ENCODE data around the gene VPS13A. TPM values are rescaled to one million over a fixed set of nuclear protein-coding genes. Genes with fewer than 3 reads are reported as not detected.

The VPS13A gene
- total RNA-seq, 1 experiment from 2014 or later: 52.8 TPM

- ChIA-PET RAD21 (ENCODE audit: low non-redundant PET in 1 of 2, low total read pairs in 2 of 2, uncharacterized antibody in 2 of 2, unreplicated experiment in 2 of 2) (no interaction called here), CTCF (interaction anchor here (1.0 to 3.0 kb wide), 4 partner anchors 8 to 349 kb away, joined by 3 to 21 read pairs (median 6); partner anchors contain the start of gene VPS13A), POLR2A (no interaction called here)
- Histone ChIP-seq H3K4me1 (ENCODE audit: control insufficient read depth in 1 of 2, insufficient read depth in 2 of 2, low read length in 2 of 2) (no peaks in the 10 kb centered on the region), H3K27ac (ENCODE audit: low read depth, low read length) (no peak overlapping the region), H3K9me3 (ENCODE audit: control insufficient read depth in 1 of 2, insufficient read depth in 1 of 2, low read depth in 1 of 2, low read length in 2 of 2) (no peaks in the 10 kb centered on the region), H3K9me2 (ENCODE audit: insufficient read depth) (no peaks in the 10 kb centered on the region), H3K4me3 (replicated peaks in 1 of 2; ENCODE audit: low read depth in 1 of 2, low read length in 2 of 2) (no peak overlapping the region), H3K9ac (ENCODE audit: low read length) (no peak overlapping the region), H3K4me2 (ENCODE audit: low read length) (no peak overlapping the region), H2AFZ (ENCODE audit: low read depth, low read length, poor library complexity, severe bottlenecking) (no peak overlapping the region), H3K79me2 (ENCODE audit: insufficient read depth, low read length) (no peaks in the 10 kb centered on the region), H4K20me1 (ENCODE audit: insufficient read depth) (no peaks in the 10 kb centered on the region), H3K36me3 (ENCODE audit: control insufficient read depth in 1 of 2, insufficient read depth in 2 of 2, low read length in 2 of 2) (no peaks in the 10 kb centered on the region), H3K27me3 (ENCODE audit: insufficient read depth, low read length) (no peaks in the 10 kb centered on the region)
- intact Hi-C loops (cut with micrococcal nuclease): no loop called here
- DNase-seq (ENCODE audit: low read depth, low spot score) (no peak), ATAC-seq (no peak)
- no TSS peak for BruUV-seq (replicated peaks)
- TF ChIP-seq EZH2phosphoT487 (IDR thresholded peaks at IDR 0.05; ENCODE audit: borderline replicate concordance) (no peak), CTCF (IDR thresholded peaks at IDR 0.05 in 2 of 3, conservative IDR thresholded peaks at IDR 0.05 in 1 of 3; ENCODE audit: borderline replicate concordance in 1 of 3, insufficient read depth in 1 of 3, low read depth in 2 of 3, low read length in 2 of 3) (no peak), POLR2AphosphoS5 (IDR thresholded peaks at IDR 0.05; ENCODE audit: low read depth, low read length) (no peak), SIN3A (IDR thresholded peaks at IDR 0.05; ENCODE audit: low read depth) (no peak)
Observed at GRCh38 chr9:77158772-77159513, 18.4 kb upstream of the VPS13A start.

GRCh38 chr9:77161191-77161590, 16.1 kb upstream of the VPS13A start:
- Histone ChIP-seq H3K4me1 (ENCODE audit: control insufficient read depth in 1 of 2, insufficient read depth in 2 of 2, low read length in 2 of 2) (no peaks in the 10 kb centered on the region), H2AFZ (ENCODE audit: low read depth, low read length, poor library complexity, severe bottlenecking) (no peak overlapping the region), H4K20me1 (ENCODE audit: insufficient read depth) (no peaks in the 10 kb centered on the region), H3K9me2 (ENCODE audit: insufficient read depth) (no peaks in the 10 kb centered on the region), H3K9ac (ENCODE audit: low read length) (no peak overlapping the region), H3K4me3 (replicated peaks in 1 of 2; ENCODE audit: low read depth in 1 of 2, low read length in 2 of 2) (no peak overlapping the region), H3K9me3 (ENCODE audit: control insufficient read depth in 1 of 2, insufficient read depth in 1 of 2, low read depth in 1 of 2, low read length in 2 of 2) (no peaks in the 10 kb centered on the region), H3K4me2 (ENCODE audit: low read length) (no peak overlapping the region), H3K79me2 (ENCODE audit: insufficient read depth, low read length) (no peaks in the 10 kb centered on the region), H3K36me3 (ENCODE audit: control insufficient read depth in 1 of 2, insufficient read depth in 2 of 2, low read length in 2 of 2) (no peaks in the 10 kb centered on the region), H3K27ac (ENCODE audit: low read depth, low read length) (no peak overlapping the region), H3K27me3 (ENCODE audit: insufficient read depth, low read length) (no peaks in the 10 kb centered on the region)
- TF ChIP-seq EGR1 (IDR thresholded peaks at IDR 0.05; ENCODE audit: low read depth) (no peak), MAX (IDR thresholded peaks at IDR 0.05) (no peak), TCF7L2 (IDR thresholded peaks at IDR 0.05; ENCODE audit: borderline replicate concordance, extremely low read depth, insufficient read depth, insufficient read length) (no peak), SIN3A (IDR thresholded peaks at IDR 0.05; ENCODE audit: low read depth) (no peak), ELF1 (IDR thresholded peaks at IDR 0.05; ENCODE audit: borderline replicate concordance, low read depth) (no peak), POLR2A (IDR thresholded peaks at IDR 0.05; ENCODE audit: borderline replicate concordance, extremely low read depth, insufficient read depth, insufficient read length) (no peak)
- DNase-seq (ENCODE audit: low read depth, low spot score) (no peak), ATAC-seq (no peak)
- ChIA-PET CTCF (interaction anchor here (1.3 to 3.0 kb wide), 2 partner anchors 10 to 351 kb away, joined by 5 to 7 read pairs; no protein-coding TSS in a partner anchor), POLR2A (no interaction called here), RAD21 (ENCODE audit: low non-redundant PET in 1 of 2, low total read pairs in 2 of 2, uncharacterized antibody in 2 of 2, unreplicated experiment in 2 of 2) (interaction anchor here in 1 of 2 experiments (0.7 kb wide), 1 partner anchor 56 kb away, joined by 3 read pairs; no protein-coding TSS in a partner anchor)
- intact Hi-C loops (cut with micrococcal nuclease): loop anchor here (10.0 kb wide), 1 partner anchor 274 kb away; no protein-coding TSS in a partner anchor
- BruUV-seq (replicated peaks): no TSS peak

All from HCT116 (cell line).